ENCODE data around the gene AHCYL1.

The AHCYL1 gene

GRCh38 chr1:109977657-109978378 lies 6.7 kb upstream of the AHCYL1 start:
- ChIA-PET POLR2A (interaction anchor here (1.6 kb wide), 1 partner anchor 57 kb away, joined by 3 read pairs; the partner anchor contains the start of gene STRIP1), CTCF (interaction anchor here (0.7 kb wide), 1 partner anchor 18 kb away, joined by 4 read pairs; no protein-coding TSS in a partner anchor)
- TF ChIP-seq FOXM1 (IDR thresholded peaks at IDR 0.05; ENCODE audit: borderline replicate concordance) (no peak), PKNOX1 (IDR thresholded peaks at IDR 0.05) (no peak), BHLHE40 (IDR thresholded peaks at IDR 0.05; ENCODE audit: borderline replicate concordance) (no peak), LEF1 (IDR thresholded peaks at IDR 0.05; ENCODE audit: borderline replicate concordance) (no peak), CTBP1 (IDR thresholded peaks at IDR 0.05; ENCODE audit: borderline replicate concordance) (no peak), NFRKB (IDR thresholded peaks at IDR 0.05) (no peak)
- DNase-seq (ENCODE audit: extremely low spot score), result no peak

- ChIA-PET POLR2A (interaction anchor here (1.1 to 1.6 kb wide), 2 partner anchors 56 to 359 kb away, joined by 3 read pairs; partner anchors contain the start of gene STRIP1), CTCF (interaction anchor here (0.5 to 1.9 kb wide), 4 partner anchors 19 to 205 kb away, joined by 3 to 6 read pairs (median 4); no protein-coding TSS in a partner anchor)
- DNase-seq (ENCODE audit: extremely low spot score), result no peak
- no peak for TF ChIP-seq HDGF (IDR thresholded peaks at IDR 0.05; ENCODE audit: borderline replicate concordance)
- no peak for TF ChIP-seq ZNF384 (IDR thresholded peaks at IDR 0.05)
- no peak for TF ChIP-seq TARDBP (IDR thresholded peaks at IDR 0.05)
- TF ChIP-seq L3MBTL2 (conservative IDR thresholded peaks at IDR 0.05), result no peak
- no peak for TF ChIP-seq CTBP1 (IDR thresholded peaks at IDR 0.05; ENCODE audit: borderline replicate concordance)
- TF ChIP-seq SP1 (IDR thresholded peaks at IDR 0.05), result no peak
- TF ChIP-seq FOXA1 (IDR thresholded peaks at IDR 0.05), result no peak
- TF ChIP-seq ARNT (IDR thresholded peaks at IDR 0.05), result no peak
- TF ChIP-seq ELF4 (IDR thresholded peaks at IDR 0.05), result no peak
Observed at GRCh38 chr1:109978761-109979488, 5.6 kb upstream of the AHCYL1 start.

- ChIA-PET POLR2A (interaction anchor here (1.1 kb wide), 1 partner anchor 359 kb away, joined by 3 read pairs; no protein-coding TSS in a partner anchor), CTCF (interaction anchor here (0.5 to 1.9 kb wide), 4 partner anchors 197 to 339 kb away, joined by 3 to 6 read pairs (median 4); no protein-coding TSS in a partner anchor)
- no peak for DNase-seq (ENCODE audit: extremely low spot score)
- TF ChIP-seq ARNT (IDR thresholded peaks at IDR 0.05) (no peak), PKNOX1 (IDR thresholded peaks at IDR 0.05) (no peak), TARDBP (IDR thresholded peaks at IDR 0.05) (no peak), HDGF (IDR thresholded peaks at IDR 0.05; ENCODE audit: borderline replicate concordance) (no peak)
Observed at GRCh38 chr1:109979489-109980091, 5.0 kb upstream of the AHCYL1 start.

- ChIA-PET POLR2A (interaction anchor here (5.7 kb wide), 1 partner anchor 204 kb away, joined by 39 read pairs; no protein-coding TSS in a partner anchor), CTCF (interaction anchor here (0.6 to 1.9 kb wide), 3 partner anchors 206 to 412 kb away, joined by 3 to 6 read pairs (median 5); no protein-coding TSS in a partner anchor)
- DNase-seq (ENCODE audit: extremely low spot score), result no peak
- TF ChIP-seq SP1 (IDR thresholded peaks at IDR 0.05), result no peak
- no peak for TF ChIP-seq ELF4 (IDR thresholded peaks at IDR 0.05)
- no peak for TF ChIP-seq FOXA1 (IDR thresholded peaks at IDR 0.05)
- TF ChIP-seq HDGF (IDR thresholded peaks at IDR 0.05; ENCODE audit: borderline replicate concordance), result no peak
- no peak for TF ChIP-seq TARDBP (IDR thresholded peaks at IDR 0.05)
- TF ChIP-seq L3MBTL2 (conservative IDR thresholded peaks at IDR 0.05), result no peak
- no peak for TF ChIP-seq FOXK2 (IDR thresholded peaks at IDR 0.05)
Observed at GRCh38 chr1:109980324-109981003, 4.1 kb upstream of the AHCYL1 start.

GRCh38 chr1:109981004-109981335 lies 3.6 kb upstream of the AHCYL1 start:
- ChIA-PET POLR2A (interaction anchor here (5.7 kb wide), 1 partner anchor 205 kb away, joined by 39 read pairs; no protein-coding TSS in a partner anchor), CTCF (interaction anchor here (0.6 to 1.4 kb wide), 2 partner anchors 340 to 413 kb away, joined by 3 to 5 read pairs; no protein-coding TSS in a partner anchor)
- no peak for DNase-seq (ENCODE audit: extremely low spot score)
- TF ChIP-seq BHLHE40 (IDR thresholded peaks at IDR 0.05; ENCODE audit: borderline replicate concordance) (no peak), NFRKB (IDR thresholded peaks at IDR 0.05) (no peak), CTBP1 (IDR thresholded peaks at IDR 0.05; ENCODE audit: borderline replicate concordance) (no peak), FOXA1 (IDR thresholded peaks at IDR 0.05) (no peak), TARDBP (IDR thresholded peaks at IDR 0.05) (no peak), SUZ12 (IDR thresholded peaks at IDR 0.05) (no peak), ELF4 (IDR thresholded peaks at IDR 0.05) (no peak), ARNT (IDR thresholded peaks at IDR 0.05) (no peak), LEF1 (IDR thresholded peaks at IDR 0.05; ENCODE audit: borderline replicate concordance) (no peak), PKNOX1 (IDR thresholded peaks at IDR 0.05) (no peak), FOXM1 (IDR thresholded peaks at IDR 0.05; ENCODE audit: borderline replicate concordance) (no peak), HDGF (IDR thresholded peaks at IDR 0.05; ENCODE audit: borderline replicate concordance) (no peak), L3MBTL2 (conservative IDR thresholded peaks at IDR 0.05) (no peak), SP1 (IDR thresholded peaks at IDR 0.05) (no peak), ZNF384 (IDR thresholded peaks at IDR 0.05) (no peak), FOXK2 (IDR thresholded peaks at IDR 0.05) (no peak)
